SKM-1 treated with dmso at 0.1 percent for 144 hours (cell line): ENCODE data around the gene MPRIP.
A peak's percentile ranks its signal among the peaks of the same experiment; 100 is the strongest.

Experiments used
- DNase-seq: peaks from one replicate; lab custom pipeline; 2025; ENCODE audit not compliant: unreplicated experiment; lab: John Stamatoyannopoulos, UW

Gene MPRIP

GRCh38 chr17:17050346-17051345 is 8.4 kb downstream of the MPRIP start:
- DNase-seq: no peak

- DNase-seq: no peak
These were observed 9.1 kb downstream of the MPRIP start for GRCh38 chr17:17051380-17051779.

- DNase-seq: peak; percentile 64
These were observed 9.7 kb downstream of the MPRIP start for GRCh38 chr17:17051791-17052461.

DNA sequence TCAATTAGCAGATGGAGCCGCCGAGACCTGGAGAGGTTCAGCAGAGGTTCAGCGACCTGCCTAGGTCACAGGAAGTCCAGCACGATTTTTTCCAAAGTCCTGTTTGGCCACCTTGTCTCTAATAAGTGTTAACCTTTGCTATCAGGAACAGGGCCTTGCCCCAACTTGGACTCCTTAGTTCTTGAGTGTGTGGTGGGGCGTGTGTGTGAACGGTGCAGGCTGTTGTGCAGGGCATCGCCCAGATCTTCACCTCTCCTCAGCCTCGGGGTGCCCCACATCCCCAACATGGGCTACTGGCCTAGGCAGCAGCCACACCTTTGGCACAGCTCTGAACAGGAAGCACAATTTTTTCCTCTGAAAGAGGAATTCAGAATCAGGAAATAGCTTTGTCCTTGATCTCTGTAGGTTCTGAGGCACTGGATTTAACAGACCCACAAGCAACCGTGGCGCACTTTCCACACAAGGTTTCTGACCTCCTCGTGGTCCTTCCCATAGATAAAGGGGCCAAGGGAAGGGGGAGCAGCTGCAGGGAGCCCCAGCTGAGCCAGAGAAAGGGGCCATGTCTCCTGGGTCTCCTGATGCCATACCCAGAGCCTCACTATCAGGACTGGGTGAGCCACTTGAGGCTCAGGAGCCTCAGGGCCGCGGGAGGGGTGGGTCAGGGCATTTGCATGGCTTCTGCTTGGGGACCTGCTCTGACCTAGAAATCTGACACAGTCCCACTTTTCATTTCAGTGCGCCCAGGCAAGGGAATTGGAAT is 10.4 kb downstream of the MPRIP start:
- DNase-seq: no peak

DNA sequence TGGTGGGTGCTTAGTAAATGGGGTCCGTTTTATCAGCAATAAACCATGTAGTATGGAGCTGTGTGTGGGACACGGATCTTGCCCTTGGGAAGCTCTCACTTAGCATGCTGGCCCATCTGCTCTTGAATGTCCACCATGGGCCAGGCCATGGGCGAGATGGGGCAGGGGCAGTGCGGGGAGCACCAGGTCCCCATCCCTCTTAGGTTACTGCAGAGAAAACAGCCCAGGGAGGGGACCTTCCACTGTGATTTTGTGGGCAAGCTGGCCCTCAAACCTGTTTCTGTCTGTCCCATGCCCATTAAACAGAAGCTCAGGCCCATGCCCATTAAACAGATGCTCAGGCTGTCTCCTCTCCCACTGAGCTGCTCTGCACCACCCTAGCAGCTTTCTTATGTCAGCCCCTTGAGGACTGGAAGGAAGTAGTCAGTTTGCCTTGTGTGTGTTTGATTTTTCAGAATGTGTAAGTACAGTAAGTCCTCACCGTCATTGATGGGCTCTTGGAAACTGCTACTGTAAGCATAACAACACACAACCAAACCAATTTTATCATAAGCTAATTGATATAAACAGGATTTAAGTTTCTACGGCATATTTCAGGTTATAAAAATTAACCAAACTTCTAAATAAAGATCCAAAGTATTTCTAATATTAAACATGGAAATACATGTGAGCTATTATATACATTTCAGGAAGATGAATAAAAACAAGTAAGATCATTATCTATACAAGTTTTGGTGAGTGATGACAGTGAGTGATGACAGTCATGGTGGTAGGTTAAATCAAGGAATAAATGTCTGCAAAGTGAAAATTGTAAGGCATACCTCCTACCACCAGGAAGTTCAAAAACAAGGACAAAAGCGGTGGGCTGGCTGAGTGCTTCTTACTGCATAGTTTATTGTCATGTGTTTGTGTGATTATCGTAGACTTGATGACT is 11.5 kb downstream of the MPRIP start:
- DNase-seq: no peak

- DNase-seq: no peak
These were observed 12.4 kb downstream of the MPRIP start for GRCh38 chr17:17054636-17055035.

- no peak for DNase-seq
These were observed 13.3 kb downstream of the MPRIP start for GRCh38 chr17:17055286-17056155.

DNA sequence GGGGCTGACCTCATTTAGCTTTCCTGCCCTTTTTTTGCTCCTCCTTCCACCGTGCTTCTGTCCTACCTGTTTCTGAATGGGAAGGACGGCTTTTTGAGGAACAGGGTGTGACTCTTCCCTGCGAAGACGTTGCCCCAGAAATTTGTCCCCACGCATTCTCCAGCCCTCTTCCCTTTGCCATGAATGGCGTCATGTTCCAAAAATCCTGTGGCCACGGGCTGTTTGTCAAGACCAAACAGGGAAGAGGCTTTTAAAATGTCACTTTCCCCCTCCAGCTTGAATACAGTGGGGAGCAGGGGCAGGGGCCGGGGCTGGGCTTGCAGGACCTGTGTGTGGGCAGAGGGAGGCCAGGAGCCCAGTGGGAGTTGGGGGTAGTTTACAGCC is 13.9 kb downstream of the MPRIP start:
- no peak for DNase-seq

GRCh38 chr17:17057057-17057551 is 14.8 kb downstream of the MPRIP start:
- DNase-seq: no peak

DNA sequence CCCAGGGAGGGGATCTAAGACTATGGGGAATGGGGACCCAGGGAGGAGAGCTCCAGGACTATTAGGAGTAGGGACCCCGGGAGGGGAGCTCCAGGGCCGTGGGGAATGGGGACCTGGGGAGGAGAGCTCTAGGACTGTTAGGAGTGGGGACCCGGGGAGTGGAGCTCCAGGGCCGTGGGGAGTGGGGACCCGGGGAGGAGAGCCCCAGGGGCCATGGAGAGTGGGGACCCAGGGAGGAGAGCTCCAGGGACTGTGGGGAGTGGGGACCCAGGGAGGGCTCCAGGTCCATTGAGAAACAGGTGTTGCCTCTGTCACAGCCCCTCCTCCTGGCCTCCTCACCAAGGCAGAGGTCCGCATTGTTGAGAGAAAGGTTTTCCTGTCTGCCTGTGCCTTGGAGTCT is 16.0 kb downstream of the MPRIP start:
- no peak for DNase-seq

DNA sequence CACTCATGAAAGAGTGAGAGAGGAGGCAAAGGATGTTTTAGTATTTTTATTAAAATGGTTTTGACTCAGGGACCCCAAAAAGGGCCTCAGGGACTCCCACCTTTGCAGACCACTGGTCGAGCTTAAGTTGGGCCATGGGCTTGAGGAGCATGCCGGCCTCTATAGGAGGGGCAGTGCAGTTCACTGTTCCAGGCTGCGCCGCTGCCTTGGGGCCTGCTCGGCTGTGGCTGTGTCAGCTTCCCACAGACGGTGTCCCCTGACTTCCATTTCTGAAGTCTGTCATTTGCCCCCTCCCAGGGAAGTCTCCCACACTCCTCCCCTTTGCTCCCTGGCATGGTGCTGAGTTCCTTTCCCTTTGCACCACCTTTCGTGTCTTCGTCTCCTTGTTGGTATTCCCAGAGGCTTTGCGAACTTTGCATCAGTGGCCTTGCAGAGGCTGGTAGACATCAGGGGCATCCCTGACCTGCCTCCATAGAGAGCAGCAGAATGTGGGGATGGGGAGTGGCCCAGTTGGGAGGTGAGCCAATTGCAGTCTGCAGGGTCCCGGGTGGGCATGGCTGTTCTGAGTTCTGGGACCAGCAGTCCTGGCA is 17.1 kb downstream of the MPRIP start:
- no peak for DNase-seq

DNA sequence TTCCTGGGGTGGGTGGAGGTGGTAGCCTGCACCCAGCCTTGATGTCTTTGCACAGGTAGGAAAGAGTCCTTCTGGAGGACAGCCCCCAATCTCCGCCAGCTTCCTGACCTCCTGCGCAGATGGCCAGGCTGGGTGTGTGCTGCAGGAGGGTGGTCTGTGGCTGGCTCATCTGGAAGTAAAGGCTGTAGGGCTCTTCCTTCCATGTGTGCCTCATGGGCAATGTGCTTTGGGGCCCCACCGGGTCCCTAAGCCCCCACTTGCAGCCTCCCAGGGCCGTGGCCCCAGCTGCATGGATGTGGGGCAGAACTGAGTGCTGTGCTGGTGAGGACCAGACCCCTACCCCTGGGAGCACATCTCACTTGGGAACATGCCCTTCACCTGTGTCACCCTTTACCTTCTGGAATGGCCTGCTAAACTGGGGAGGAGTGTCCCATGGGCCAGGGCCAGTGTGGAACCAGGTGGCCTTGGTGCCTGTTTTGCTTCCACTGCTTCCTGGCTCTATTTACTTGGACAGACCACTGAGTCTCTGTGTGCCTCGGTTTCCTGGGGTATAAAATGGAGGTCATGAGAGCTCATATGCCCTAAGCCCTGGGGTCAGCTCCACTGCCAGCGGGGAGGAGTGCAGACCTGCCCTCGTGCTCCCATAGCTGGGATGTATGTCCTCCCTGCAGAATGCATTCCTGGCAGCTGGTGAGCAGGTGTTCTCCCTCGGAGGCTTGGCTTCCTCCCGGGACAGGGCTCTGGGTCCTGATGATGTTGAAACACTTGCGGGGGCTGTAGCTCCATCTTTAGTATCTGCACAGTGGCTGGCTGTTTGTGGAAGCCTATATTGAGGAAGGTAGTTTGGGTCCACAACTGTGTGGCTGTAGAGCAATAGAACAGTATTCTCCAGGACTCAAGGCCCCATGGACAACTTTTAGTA is 18.0 kb downstream of the MPRIP start:
- no peak for DNase-seq

GRCh38 chr17:17060930-17061329 is 18.7 kb downstream of the MPRIP start:
- DNase-seq: no peak

GRCh38 chr17:17061516-17061915 is 19.3 kb downstream of the MPRIP start:
- DNase-seq: no peak

GRCh38 chr17:17062356-17062755 is 20.1 kb downstream of the MPRIP start:
- DNase-seq: no peak

GRCh38 chr17:17062866-17063265 is 20.6 kb downstream of the MPRIP start:
- DNase-seq: no peak

GRCh38 chr17:17063546-17064122 is 21.4 kb downstream of the MPRIP start:
- no peak for DNase-seq
